NCI-H345 treated with DMSO at 0.1 percent for 48 hours (cell line): Measurements from ENCODE around the gene FOXN4.

Source experiments
- DNase-seq: peaks from one replicate; lab custom pipeline; 2025; ENCODE audit not compliant: unreplicated experiment; lab: John Stamatoyannopoulos, UW

The FOXN4 gene

GRCh38 chr12:109281452-109281851 is 27.6 kb downstream of the FOXN4 start:
- no peak for DNase-seq

GRCh38 chr12:109279525-109279924 is 29.6 kb downstream of the FOXN4 start:
- no peak for DNase-seq

GRCh38 chr12:109278912-109279311 is 30.2 kb downstream of the FOXN4 start:
- DNase-seq, result no peak

DNA sequence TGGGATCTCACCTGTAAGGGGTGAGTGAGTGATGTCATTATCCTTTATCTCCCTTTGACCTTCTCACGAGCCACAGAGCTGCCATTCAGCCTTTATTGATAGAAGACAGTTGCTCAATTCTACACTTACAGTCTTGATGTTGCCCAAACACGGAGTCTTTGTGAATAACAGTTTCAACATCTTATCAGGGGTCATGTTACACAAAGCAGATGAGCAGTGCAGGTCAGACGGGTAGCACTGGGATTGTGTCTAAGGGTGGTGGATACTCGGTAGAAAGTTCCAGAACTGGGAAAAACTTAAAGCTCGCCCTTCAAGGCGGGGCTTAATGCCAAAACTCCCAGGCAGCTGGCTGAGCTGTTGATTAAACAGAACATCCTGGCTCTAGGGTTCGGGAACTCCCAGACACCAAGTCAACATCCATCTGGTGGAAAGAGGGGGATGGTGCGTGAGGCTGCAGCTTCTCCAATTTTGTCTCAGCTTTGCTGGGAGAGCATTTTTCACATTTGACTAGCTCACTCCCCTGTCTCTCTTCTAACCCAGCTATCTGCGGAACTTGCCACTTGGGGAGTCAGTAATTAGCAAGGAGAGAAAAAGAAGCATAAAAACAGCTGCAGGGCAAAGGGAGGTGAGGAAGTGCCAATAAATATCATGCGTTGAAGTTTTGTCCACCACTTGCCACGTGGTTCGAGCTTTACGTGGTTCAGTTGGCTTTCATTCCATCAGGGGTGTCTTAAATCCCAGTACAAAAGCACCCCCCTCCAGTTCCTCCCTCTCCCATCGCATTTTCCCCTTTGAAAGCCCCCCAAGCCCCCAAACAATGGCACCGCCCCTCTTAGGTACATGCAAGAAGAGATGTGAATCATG is 31.0 kb downstream of the FOXN4 start:
- DNase-seq, result no peak

- DNase-seq, result no peak
Observed at GRCh38 chr12:109277255-109277898, 31.7 kb downstream of the FOXN4 start.

DNA sequence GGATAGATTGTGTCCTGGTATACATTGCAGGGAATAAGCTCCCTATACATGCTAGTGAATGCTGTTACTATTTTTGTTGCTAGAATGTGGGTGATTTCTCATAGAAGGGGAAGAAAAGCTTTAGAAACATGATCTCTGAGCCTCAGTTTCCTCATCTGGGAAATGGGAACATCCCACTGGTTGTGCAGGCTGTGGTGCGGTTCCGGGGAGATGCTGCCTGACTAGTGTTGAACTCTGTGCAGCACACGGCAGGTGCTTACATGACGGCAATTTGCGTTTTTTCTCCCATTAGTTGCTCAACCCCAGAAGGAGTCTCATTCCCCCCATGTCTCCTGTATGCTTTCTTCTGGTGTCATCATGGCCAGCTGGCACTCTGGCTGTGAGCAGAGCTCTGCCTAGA is 32.9 kb downstream of the FOXN4 start:
- DNase-seq, result no peak

DNA sequence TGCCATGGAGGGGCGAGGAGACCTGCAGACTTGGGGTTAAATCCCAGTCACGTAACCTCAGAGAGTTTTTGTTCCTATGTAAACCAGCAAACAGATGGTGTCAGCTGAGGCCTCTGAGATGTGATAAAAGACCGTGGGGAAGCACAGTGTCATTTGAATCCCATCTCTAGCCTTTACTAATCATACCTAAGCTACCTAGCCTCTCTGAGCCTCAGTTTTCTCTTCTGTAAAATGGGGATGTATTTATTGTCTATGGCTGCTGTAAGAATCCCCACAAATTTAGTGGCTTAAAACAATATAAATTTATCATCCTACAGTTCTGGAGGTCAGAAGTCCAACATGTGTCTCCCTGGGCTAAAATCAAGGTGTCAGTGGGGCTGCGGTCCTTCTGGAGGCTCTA is 33.9 kb downstream of the FOXN4 start:
- no peak for DNase-seq

DNA sequence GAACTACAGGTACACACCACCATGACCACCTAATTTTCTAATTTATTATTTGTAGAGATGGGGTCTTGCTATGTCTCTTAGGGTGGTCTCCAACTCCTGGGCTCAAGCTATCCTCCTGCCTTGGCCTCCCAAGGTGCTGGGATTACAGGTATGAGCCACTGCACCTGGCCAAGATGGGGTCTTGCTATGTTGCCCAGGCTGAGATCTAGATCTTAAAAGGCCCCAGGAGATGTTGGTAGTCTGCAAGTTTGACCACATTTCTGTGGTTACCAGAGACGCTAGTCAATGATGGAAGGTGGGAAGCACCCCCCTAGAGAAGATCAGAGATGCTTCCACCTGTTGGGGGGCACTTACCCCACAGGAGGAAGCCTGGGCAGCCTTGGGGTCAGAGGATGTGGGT is 34.7 kb downstream of the FOXN4 start:
- DNase-seq, result no peak

DNA sequence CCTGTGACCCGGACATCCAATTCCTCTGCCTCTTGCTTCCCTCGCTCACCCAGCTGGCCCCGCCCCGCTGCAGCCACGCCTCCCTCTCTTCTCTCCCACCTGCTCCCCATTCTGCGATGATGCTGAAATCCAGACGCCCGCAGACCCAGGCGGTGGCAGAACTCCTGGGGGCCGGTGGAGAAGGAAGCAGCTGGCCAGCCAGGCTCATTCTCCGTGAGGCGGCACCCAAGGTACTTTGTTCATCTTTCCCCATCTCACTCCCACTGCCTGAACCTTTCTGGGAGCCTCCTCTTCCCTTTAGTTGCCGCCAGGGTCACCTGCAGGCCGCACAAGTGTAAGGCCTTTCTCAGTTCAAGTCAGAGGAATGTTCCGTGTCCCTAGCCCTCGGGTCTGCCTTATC is 35.7 kb downstream of the FOXN4 start:
- peak; percentile 37 for DNase-seq

DNA sequence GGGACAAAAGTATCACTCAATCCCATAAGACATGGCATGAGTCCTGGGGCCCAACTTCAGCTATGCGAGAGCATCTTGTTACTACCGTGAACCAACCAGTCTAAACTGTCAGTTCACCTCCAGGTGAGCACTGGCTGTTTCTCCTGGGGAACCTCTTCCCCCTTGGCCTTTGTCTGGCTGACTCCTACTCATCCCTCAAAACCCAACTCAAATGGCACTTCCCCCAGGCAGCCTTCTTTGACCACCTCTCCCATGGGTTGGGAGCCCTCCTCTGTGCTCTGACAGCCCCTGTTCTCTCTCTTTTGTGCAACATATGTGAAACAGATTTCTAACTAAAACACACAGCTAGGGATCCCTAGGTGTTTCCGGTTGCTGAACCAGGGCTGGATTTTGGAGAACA is 37.7 kb downstream of the FOXN4 start:
- DNase-seq, result no peak

DNA sequence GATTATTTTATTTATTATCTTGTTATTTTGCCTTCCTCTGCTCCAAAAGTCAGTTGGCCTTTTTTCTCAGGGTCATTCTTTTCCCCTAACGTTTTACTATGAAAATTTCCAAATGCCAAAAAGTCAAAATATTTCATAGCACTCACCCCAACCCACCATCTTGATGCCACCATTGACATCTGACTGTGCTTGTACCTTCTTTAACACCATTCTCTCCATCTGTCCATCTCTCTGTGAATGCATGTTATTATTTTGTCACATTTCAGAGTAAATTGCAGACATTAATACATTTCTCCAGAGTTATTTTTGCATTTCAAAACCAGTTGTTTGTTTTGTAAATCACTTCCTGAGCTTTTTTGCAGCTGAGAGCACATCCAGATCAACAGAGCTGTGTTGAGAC is 38.6 kb downstream of the FOXN4 start:
- no peak for DNase-seq

DNA sequence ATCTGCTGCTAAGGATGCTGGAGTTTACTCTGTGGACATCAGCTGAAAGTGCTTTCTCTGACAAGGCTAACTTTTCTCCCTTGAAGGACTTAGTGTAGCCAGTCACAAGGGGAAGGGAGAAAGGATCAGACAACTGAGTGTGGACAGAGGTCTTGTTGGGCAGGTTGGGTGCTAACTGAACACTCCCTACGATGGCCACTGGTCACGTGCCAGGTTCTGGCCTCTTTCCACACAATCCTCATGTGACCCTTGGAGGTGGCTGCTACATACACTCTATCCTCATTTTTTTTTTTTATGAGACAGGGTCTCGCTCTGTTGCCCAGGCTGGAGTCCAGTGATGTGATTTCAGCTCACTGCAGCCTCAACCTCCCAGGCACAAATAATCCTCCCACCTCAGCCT is 39.7 kb downstream of the FOXN4 start:
- no peak for DNase-seq

DNA sequence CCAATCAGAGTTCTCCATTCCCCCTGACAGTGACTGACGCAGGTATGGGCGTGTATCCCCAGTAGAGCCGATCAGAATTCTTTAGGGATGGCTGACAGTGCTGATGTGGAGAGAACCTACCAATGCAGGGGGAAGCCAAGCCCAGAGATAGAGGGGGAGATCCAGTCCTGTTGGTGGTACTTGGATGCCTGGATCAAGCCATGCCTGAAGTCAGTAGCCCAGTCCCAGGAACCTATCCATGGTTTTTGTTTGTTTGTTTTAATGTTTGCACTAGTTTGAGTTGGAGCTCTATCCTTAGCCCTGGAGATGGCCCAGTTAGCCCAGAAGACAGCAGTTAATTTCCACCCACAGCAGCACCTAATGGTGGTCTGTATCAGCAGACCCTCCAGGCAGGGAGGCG is 40.2 kb downstream of the FOXN4 start:
- no peak for DNase-seq

DNA sequence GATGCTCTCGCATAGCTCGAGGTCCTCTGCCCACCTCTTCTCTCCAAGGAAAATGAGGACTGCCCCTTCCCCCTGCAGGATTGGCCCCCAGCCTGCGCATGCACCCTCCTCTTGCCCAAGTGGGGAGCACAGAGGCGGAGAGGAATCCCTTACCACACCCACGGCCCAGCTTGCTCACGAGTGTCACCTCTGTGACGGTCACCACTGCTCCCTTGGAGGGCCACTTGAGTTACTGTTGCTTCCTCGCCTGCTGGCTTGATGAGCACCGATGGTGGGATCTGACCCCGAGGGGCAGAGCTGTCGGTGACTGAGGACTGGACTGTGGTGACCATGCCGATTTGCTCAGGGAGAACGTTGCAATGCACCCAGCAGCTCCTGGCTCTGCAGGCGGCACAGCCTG is 41.7 kb downstream of the FOXN4 start:
- DNase-seq, result no peak

- DNase-seq, result no peak
Observed at GRCh38 chr12:109266106-109266879, 42.8 kb downstream of the FOXN4 start.

- no peak for DNase-seq
Observed at GRCh38 chr12:109264943-109265650, 44.0 kb downstream of the FOXN4 start.

- peak; percentile 2 for DNase-seq
Observed at GRCh38 chr12:109264095-109264942, 44.8 kb downstream of the FOXN4 start.

DNA sequence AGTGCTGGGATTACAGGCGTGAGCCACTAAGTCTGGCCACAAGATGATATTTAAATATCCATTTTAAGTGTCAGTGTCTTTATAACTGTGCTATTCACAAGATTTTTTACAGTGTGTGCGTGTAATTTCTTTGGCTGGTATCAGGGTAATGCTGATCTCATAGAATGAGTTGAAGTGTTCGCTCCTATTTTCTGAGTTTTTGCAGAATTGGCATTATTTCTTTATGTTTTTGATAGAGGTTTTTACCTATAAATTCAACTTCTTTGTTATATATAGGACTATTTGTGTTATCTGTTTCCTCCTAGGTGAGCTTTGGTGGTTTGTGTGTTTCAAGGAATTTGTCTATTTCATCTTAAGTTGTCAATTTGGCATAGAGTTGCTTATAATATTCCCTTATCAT is 45.6 kb downstream of the FOXN4 start:
- DNase-seq, result no peak

DNA sequence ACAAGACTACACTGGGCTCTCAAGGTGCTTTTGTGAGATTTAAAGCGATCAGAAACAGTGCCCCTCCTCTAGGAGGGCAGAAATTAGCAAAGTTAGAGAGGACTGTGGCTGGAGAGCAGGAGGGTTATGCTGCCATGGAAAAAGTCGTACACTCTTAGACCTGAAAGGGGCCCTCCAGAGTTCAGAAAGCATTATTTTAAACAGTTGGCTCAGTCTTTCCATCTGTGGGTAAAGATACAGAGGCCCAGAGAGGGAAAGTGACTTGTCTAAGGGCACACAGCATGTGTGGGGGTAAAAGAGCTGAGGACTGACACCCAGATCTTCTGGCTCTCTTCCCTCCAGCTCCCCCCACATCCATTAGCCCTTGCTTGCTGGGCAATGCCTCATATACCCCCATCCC is 47.1 kb downstream of the FOXN4 start:
- DNase-seq, result no peak

DNA sequence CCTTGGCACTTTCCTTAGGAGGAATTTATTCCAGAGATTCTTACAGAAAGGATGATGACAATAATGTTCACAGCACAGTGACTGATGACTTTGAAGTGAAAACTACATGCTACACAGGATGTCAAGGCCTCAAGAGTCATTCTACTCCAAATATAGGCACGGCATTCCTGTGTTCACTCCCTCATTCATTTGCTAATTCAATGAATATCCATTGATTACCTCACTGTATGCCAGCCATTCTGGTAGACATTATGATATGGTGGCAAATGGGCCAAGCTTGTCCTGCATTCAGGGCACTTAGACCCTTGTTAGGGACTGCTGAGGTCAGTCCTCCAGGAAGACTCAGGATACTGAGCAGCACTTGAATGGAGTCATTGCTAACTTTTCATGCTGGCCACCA is 48.0 kb downstream of the FOXN4 start:
- DNase-seq, result no peak
